K562 (cell line): ENCODE data around the gene TBC1D3B. TPM values are rescaled to one million over a fixed set of nuclear protein-coding genes. Genes with fewer than 3 reads are reported as not detected.
"Not testable (repeated sequence)": the region's sequence is repeated elsewhere in the genome, so short reads cannot be mapped to it uniquely, and the experiment has no call there.

Experiments
- ATAC-seq: fragments of 200-7000 bp; cut with Tn5 transposase; 3 replicates; pipeline ENCODE4 v1.9.1; 2020; ENCODE audit warnings: moderate library complexity
- BruUV-seq: library from RNA; stranded (reverse); fragments of 400-500 nt; replicated peaks from 2 replicates; lab custom pipeline; 2021; lab: Mats Ljungman, UMichigan
- CTCF ChIA-PET: fragments of 300-600 bp; formaldehyde crosslinking; extraction: SDS; loops from one replicate; lab custom pipeline; 2021; ENCODE audit warnings: low intra/inter-chr PET ratio; lab: Yijun Ruan, JAX
- POLR2A ChIA-PET: fragments of 300-600, 350-650 bp; sonication (Branson Sonifier 250); formaldehyde crosslinking; extraction: SDS; loops from one replicate; lab custom pipeline; 2021; ENCODE audit warnings: antibody characterized with exemption, inconsistent platforms; lab: Yijun Ruan, JAX
- DNase-seq, 4 experiments: peaks; one replicate each; pipeline versions ENCODE4 v3.0.0 to v3.0.0-alpha.2; 2011 to 2018; ENCODE audit warnings: low spot score in 3 of 4, mixed read lengths in 3 of 4; ENCODE audit errors: extremely low read depth in 1 of 4
- FAIRE-seq: peaks from 2 replicates; lab custom pipeline; 2011; peaks lifted over from hg19 to GRCh38; lab: Jason Lieb, UNC
- H2AFZ ChIP-seq: 2 replicates; pipeline ENCODE4 v1.6.0; 2011; ENCODE audit warnings: low read depth, low read length, control low read depth, inconsistent platforms
- H3K27ac ChIP-seq: fragments of 200-600 bp; 3 replicates; pipeline ENCODE4 v1.8.0; 2011; ENCODE audit warnings: low read depth, mild to moderate bottlenecking, control low read depth, inconsistent platforms, low read length, moderate library complexity, mixed read lengths; ENCODE audit errors: extremely low read depth
- H3K27me3 ChIP-seq, 2 experiments: fragments of 300-600 bp in 1 of 2; 2 replicates in 1 of 2; 3 replicates in 1 of 2; pipeline versions ENCODE4 v1.6.0 to v1.8.0; 2011; ENCODE audit warnings: inconsistent platforms in 2 of 2, low read length in 2 of 2, mild to moderate bottlenecking in 1 of 2, mixed read lengths in 1 of 2, moderate library complexity in 1 of 2; ENCODE audit not compliant: control insufficient read depth in 2 of 2, insufficient read depth in 2 of 2
- H3K36me3 ChIP-seq: fragments of 300-600 bp; 3 replicates; pipeline ENCODE4 v1.8.0; 2011; ENCODE audit warnings: mild to moderate bottlenecking, low read length, inconsistent platforms; ENCODE audit not compliant: control insufficient read depth, insufficient read depth
- H3K4me1 ChIP-seq, 2 experiments: fragments of 200-600 bp in 1 of 2; replicated peaks in 1 of 2; 2 replicates in 1 of 2; 3 replicates in 1 of 2; pipeline versions ENCODE4 v1.5.1 to v1.8.0; 2011; ENCODE audit warnings: inconsistent platforms in 2 of 2, low read length in 2 of 2, mild to moderate bottlenecking in 1 of 2, mixed read lengths in 1 of 2, moderate library complexity in 1 of 2; ENCODE audit not compliant: control insufficient read depth in 2 of 2, insufficient read depth in 2 of 2
- H3K4me2 ChIP-seq: 2 replicates; pipeline ENCODE4 v1.6.1; 2011; ENCODE audit warnings: low read length, control low read depth, inconsistent platforms, mixed read lengths; ENCODE audit not compliant: insufficient read depth
- H3K4me3 ChIP-seq: fragments of 200-600 bp; sonication (generic), shearing (Covaris generic); 2 replicates; pipeline ENCODE4 v1.5.1; 2016; ENCODE audit warnings: control low read depth, inconsistent platforms
- H3K79me2 ChIP-seq: fragments of 200-600 bp; 3 replicates; pipeline ENCODE4 v1.8.0; 2011; ENCODE audit warnings: low read length, inconsistent platforms; ENCODE audit not compliant: control insufficient read depth, insufficient read depth
- H3K9ac ChIP-seq, 2 experiments: 2 replicates each; pipeline versions ENCODE4 v1.6.0 to v1.6.1; 2011; ENCODE audit warnings: low read depth in 2 of 2, low read length in 2 of 2, control low read depth in 1 of 2, inconsistent platforms in 1 of 2, mild to moderate bottlenecking in 1 of 2, mixed read lengths in 1 of 2; ENCODE audit not compliant: insufficient read depth in 1 of 2
- H3K9me1 ChIP-seq: one replicate; pipeline ENCODE4 v1.6.0; 2011; ENCODE audit warnings: inconsistent platforms, mild to moderate bottlenecking, low read length, moderate library complexity; ENCODE audit not compliant: control insufficient read depth, insufficient read depth
- H3K9me3 ChIP-seq: replicated peaks from 2 replicates; pipeline ENCODE4 v1.5.1; 2011; ENCODE audit warnings: low read depth, low read length, inconsistent platforms; ENCODE audit not compliant: control insufficient read depth, insufficient read depth
- H4K20me1 ChIP-seq: replicated peaks from 2 replicates; pipeline ENCODE4 v1.6.1; 2011; ENCODE audit warnings: low read length, inconsistent platforms, mixed read lengths; ENCODE audit not compliant: control insufficient read depth, insufficient read depth
- CEBPB ChIP-seq: fragments of 450-650 bp; IDR thresholded peaks from 2 replicates; pipeline ENCODE4 v1.6.1; 2016; ENCODE audit warnings: missing genetic modification characterization, missing compliant biosample characterization
- ELK3 ChIP-seq: fragments of 450-650 bp; formaldehyde crosslinking; IDR thresholded peaks from 2 replicates; pipeline ENCODE4 v1.4.0; 2020; ENCODE audit warnings: mild to moderate bottlenecking
- ETS1 ChIP-seq: conservative IDR thresholded peaks from 2 replicates; pipeline ENCODE4 v1.6.1; 2011; ENCODE audit warnings: low read depth, mild to moderate bottlenecking, low read length; ENCODE audit not compliant: control insufficient read depth
- HLTF ChIP-seq: fragments of 450-650 bp; IDR thresholded peaks from 2 replicates; pipeline ENCODE4 v1.6.1; 2016
- KLF13 ChIP-seq: fragments of 450-650 bp; IDR thresholded peaks from 2 replicates; pipeline ENCODE4 v1.6.1; 2016; ENCODE audit warnings: missing genetic modification characterization, low read depth, mild to moderate bottlenecking, missing compliant biosample characterization, moderate library complexity, borderline replicate concordance
- RBM15 ChIP-seq: fragments of 200-400 bp; formaldehyde crosslinking; IDR thresholded peaks from 2 replicates; pipeline ENCODE4 v1.6.1; 2018; ENCODE audit warnings: mild to moderate bottlenecking, low read length, moderate library complexity; ENCODE audit not compliant: insufficient read depth
- TAF9B ChIP-seq: fragments of 450-650 bp; IDR thresholded peaks from 2 replicates; pipeline ENCODE4 v1.6.1; 2018; ENCODE audit warnings: mild to moderate bottlenecking; ENCODE audit not compliant: partially characterized antibody
- ZNF277 ChIP-seq: fragments of 250-450 bp; sonication (Bioruptor Pico); IDR thresholded peaks from 2 replicates; pipeline ENCODE4 v1.8.0; 2022; ENCODE audit warnings: inconsistent platforms, mild to moderate bottlenecking, moderate library complexity, borderline replicate concordance
- ZNF57 ChIP-seq: fragments of 450-650 bp; formaldehyde crosslinking; IDR thresholded peaks from 2 replicates; pipeline ENCODE4 v1.4.0; 2020; ENCODE audit warnings: mild to moderate bottlenecking, moderate library complexity
- ZNF830 ChIP-seq: fragments of 250-450 bp; sonication (Bioruptor Pico); IDR thresholded peaks from 2 replicates; pipeline ENCODE4 v1.5.0; 2021; ENCODE audit warnings: mild to moderate bottlenecking
- ZZZ3 ChIP-seq: fragments of 450-650 bp; IDR thresholded peaks from 2 replicates; pipeline ENCODE4 v1.6.1; 2016; ENCODE audit warnings: antibody characterized with exemption, mild to moderate bottlenecking, moderate library complexity
- WGBS: fragments of 100-300 bp; shearing (Covaris generic); methylation state at CpG from one replicate; pipeline ENCODE4 v1.1.6; 2016; ENCODE audit warnings: low coverage, mixed read lengths; ENCODE audit not compliant: insufficient coverage; ENCODE audit errors: missing lambda C conversion rate; 5-methylcytosine and 5-hydroxymethylcytosine counted together
- in situ Hi-C: fragments of 300-500 bp; cut with MboI; formaldehyde crosslinking; loops from 4 replicates; pipeline ENCODE4 v1.15.0; 2018; ENCODE audit warnings: inconsistent platforms, mixed read lengths
- intact Hi-C: fragments of 100-400 bp; cut with micrococcal nuclease; formaldehyde crosslinking; loops from 2 replicates; pipeline ENCODE4 v1.14.2; 2022
- polyA plus RNA-seq, 8 experiments: library from polyadenylated mRNA; depleted of rRNA in 4 of 8; stranded (reverse) in 5 of 8; unstranded in 3 of 8; fragments of >200 nt; fragmentation: Nextera tagmentation in 2 of 8; fragmentation: Illumina TruSeq in 1 of 8; extraction: Ambion mirVana in 2 of 8; extraction: Trizol in 1 of 8; gene quantifications; 2 replicates each; pipeline versions ENCODE4 v1.2.1 to v1.2.3, GENCODE V29; 2011 to 2014; ENCODE audit warnings: inconsistent platforms in 1 of 8, missing spikeins in 1 of 8
- total RNA-seq, 7 experiments: library from RNA; depleted of rRNA in 6 of 7; stranded (reverse); fragments of >200 nt in 6 of 7; fragmentation: Illumina TruSeq in 2 of 7; extraction: Trizol in 2 of 7; gene quantifications; 2 replicates each; pipeline versions ENCODE4 v1.2.1 to v1.2.3, GENCODE V29; 2011 to 2021; ENCODE audit warnings: low replicate concordance in 1 of 7

Gene TBC1D3B
- total and polyA plus RNA-seq, 9 of the 15 experiments (the other 6 are each of a cell fraction or from before 2014, with no cell fraction given): 0.29 to 0.60 TPM; not detected in 7

GRCh38 chr17:36215406-36216308 lies 39.2 kb upstream of the TBC1D3B start:
- H3K9ac ChIP-seq, H3K36me3 ChIP-seq, H3K9me1 ChIP-seq, DNase-seq, CTCF ChIA-PET, H4K20me1 ChIP-seq, H3K4me3 ChIP-seq, intact Hi-C loops, BruUV-seq, ATAC-seq, FAIRE-seq, H3K9me3 ChIP-seq, H3K4me2 ChIP-seq, POLR2A ChIA-PET, H2AFZ ChIP-seq, H3K79me2 ChIP-seq, H3K27ac ChIP-seq, H3K4me1 ChIP-seq: not testable (repeated sequence)
- TF ChIP-seq CEBPB: peak; percentile 18; the same call in 1 of the 2 replicates
- 0% methylated on average over 7 of the region's 7 CpGs for WGBS
- in situ Hi-C loops: loop anchor here (25.0 kb wide), 2 partner anchors 147 to 1947 kb away; no protein-coding TSS in a partner anchor
- H3K27me3 ChIP-seq: peaks cover 0 to 11% of the 10 kb centered on the region in 2 experiments; a peak in 3 of 5 replicates

- Histone ChIP-seq H3K9me3 (no peaks in the 10 kb centered on the region), H2AFZ (no peak overlapping the region), H3K27ac (no peak overlapping the region), H3K9ac (no peak overlapping the region), H3K9me1 (no peaks in the 10 kb centered on the region), H3K4me1 (no peaks in the 10 kb centered on the region), H3K79me2 (no peaks in the 10 kb centered on the region), H4K20me1 (no peaks in the 10 kb centered on the region), H3K4me3 (no peak overlapping the region), H3K27me3 (peaks cover 0 to 11% of the 10 kb centered on the region in 2 experiments; a peak in 3 of 5 replicates), H3K4me2 (no peak overlapping the region), H3K36me3 (no peaks in the 10 kb centered on the region)
- intact Hi-C loops (no loop called here), in situ Hi-C loops (loop anchor here (25.0 kb wide), 2 partner anchors 147 to 1947 kb away; no protein-coding TSS in a partner anchor)
- ChIA-PET CTCF (no interaction called here), POLR2A (no interaction called here)
- no peak for ATAC-seq
- FAIRE-seq: no peak
- DNase-seq: no peak
- BruUV-seq: no TSS peak
- no peak for TF ChIP-seq HLTF
- TF ChIP-seq TAF9B: no peak
- TF ChIP-seq RBM15: no peak
- no peak for TF ChIP-seq ETS1
- no peak for TF ChIP-seq ZNF57 (CRISPR knock-in tag)
- TF ChIP-seq ZNF277 (CRISPR knock-in tag): no peak
- TF ChIP-seq ZZZ3: no peak
- no peak for TF ChIP-seq ELK3 (CRISPR knock-in tag)
- TF ChIP-seq KLF13 (tag): no peak
- no peak for TF ChIP-seq ZNF830 (CRISPR knock-in tag)
These were observed 38.5 kb upstream of the TBC1D3B start for GRCh38 chr17:36214918-36215317.
